Astrocyte (in vitro differentiated cells and primary cell): Measurements from ENCODE around the gene MSL2. TPM values are rescaled to one million over a fixed set of nuclear protein-coding genes. Genes with fewer than 3 reads are reported as not detected.

Experiments
- DNase-seq: peaks from one replicate; pipeline ENCODE4 v3.0.0-alpha.2; 2010; ENCODE audit warnings: low read depth
- FAIRE-seq: peaks from 2 replicates; lab custom pipeline; 2011; peaks lifted over from hg19 to GRCh38; lab: Jason Lieb, UNC
- H2AFZ ChIP-seq: 2 replicates; pipeline ENCODE4 v1.6.0; 2012; ENCODE audit warnings: low read depth, low read length, inconsistent platforms
- H3K27ac ChIP-seq: 2 replicates; pipeline ENCODE4 v1.5.1; 2011; ENCODE audit warnings: low read depth, low read length, inconsistent platforms
- H3K27me3 ChIP-seq: 2 replicates; pipeline ENCODE4 v1.6.0; 2011; ENCODE audit warnings: low read length, inconsistent platforms; ENCODE audit not compliant: insufficient read depth
- H3K36me3 ChIP-seq: 2 replicates; pipeline ENCODE4 v1.5.1; 2011; ENCODE audit warnings: low read length, inconsistent platforms; ENCODE audit not compliant: insufficient read depth
- H3K4me1 ChIP-seq: 2 replicates; pipeline ENCODE4 v1.5.1; 2011; ENCODE audit warnings: low read length, inconsistent platforms; ENCODE audit not compliant: insufficient read depth
- H3K4me2 ChIP-seq: 2 replicates; pipeline ENCODE4 v1.6.0; 2012; ENCODE audit warnings: low read length, inconsistent platforms
- H3K4me3 ChIP-seq: 2 replicates; pipeline ENCODE4 v1.5.1; 2011; ENCODE audit warnings: low read depth, mild to moderate bottlenecking, low read length, inconsistent platforms; ENCODE audit not compliant: insufficient read depth
- H3K79me2 ChIP-seq: 2 replicates; pipeline ENCODE4 v1.6.0; 2012; ENCODE audit warnings: mild to moderate bottlenecking, low read length, inconsistent platforms; ENCODE audit not compliant: insufficient read depth
- H3K9ac ChIP-seq: 2 replicates; pipeline ENCODE4 v1.6.0; 2012; ENCODE audit warnings: mild to moderate bottlenecking, low read length, inconsistent platforms
- H3K9me3 ChIP-seq: 2 replicates; pipeline ENCODE4 v1.5.1; 2012; ENCODE audit warnings: low read depth, mild to moderate bottlenecking, low read length, inconsistent platforms; ENCODE audit not compliant: insufficient read depth
- H4K20me1 ChIP-seq: 2 replicates; pipeline ENCODE4 v1.6.0; 2012; ENCODE audit warnings: low read length, inconsistent platforms; ENCODE audit not compliant: insufficient read depth
- H3K27ac Mint-ChIP-seq: one replicate; pipeline ENCODE4 v1.8.0; 2021; ENCODE audit warnings: mild to moderate bottlenecking, mixed read lengths; ENCODE audit not compliant: unreplicated experiment
- H3K27me3 Mint-ChIP-seq: one replicate; pipeline ENCODE4 v1.8.0; 2021; ENCODE audit warnings: low read depth, mixed read lengths; ENCODE audit not compliant: unreplicated experiment
- H3K36me3 Mint-ChIP-seq: one replicate; pipeline ENCODE4 v1.8.0; 2021; ENCODE audit warnings: low read depth, mixed read lengths; ENCODE audit not compliant: unreplicated experiment
- H3K4me1 Mint-ChIP-seq: one replicate; pipeline ENCODE4 v1.8.0; 2021; ENCODE audit warnings: low read depth, mixed read lengths; ENCODE audit not compliant: unreplicated experiment
- H3K4me3 Mint-ChIP-seq: one replicate; pipeline ENCODE4 v1.8.0; 2021; ENCODE audit warnings: mild to moderate bottlenecking, moderate library complexity, mixed read lengths; ENCODE audit not compliant: unreplicated experiment
- H3K9me3 Mint-ChIP-seq: one replicate; pipeline ENCODE4 v1.8.0; 2021; ENCODE audit warnings: mild to moderate bottlenecking, mixed read lengths; ENCODE audit not compliant: unreplicated experiment
- EZH2 ChIP-seq: IDR thresholded peaks from 2 replicates; pipeline ENCODE4 v1.6.1; 2012; ENCODE audit warnings: mild to moderate bottlenecking, low read length, inconsistent platforms; ENCODE audit not compliant: insufficient read depth
- total RNA-seq: library from RNA; stranded (reverse); gene quantifications from 2 replicates; pipeline ENCODE4 v1.2.1, GENCODE V29; 2021
- TF ChIP-seq, protein P1 (sequence below): IDR thresholded peaks from 2 replicates; pipeline ENCODE4 v1.5.1; 2011; ENCODE audit warnings: low read depth, mild to moderate bottlenecking, inconsistent platforms, low read length, moderate library complexity; ENCODE audit not compliant: insufficient read depth

The MSL2 gene
- total RNA-seq, 1 donor from 2014 or later = 20.1 TPM

GRCh38 chr3:136162322-136162721 lies 33.8 kb downstream of the MSL2 start:
- peaks cover 98% of the 10 kb centered on the region for H3K79me2 ChIP-seq
- Mint-ChIP-seq H3K4me3 (no peak overlapping the region), H3K27ac (no peak overlapping the region), H3K9me3 (no peaks in the 10 kb centered on the region), H3K36me3 (no peaks in the 10 kb centered on the region), H3K27me3 (no peaks in the 10 kb centered on the region), H3K4me1 (peaks cover 14% of the 10 kb centered on the region)
- TF ChIP-seq EZH2 = no peak
- TF ChIP-seq, protein P1, sequence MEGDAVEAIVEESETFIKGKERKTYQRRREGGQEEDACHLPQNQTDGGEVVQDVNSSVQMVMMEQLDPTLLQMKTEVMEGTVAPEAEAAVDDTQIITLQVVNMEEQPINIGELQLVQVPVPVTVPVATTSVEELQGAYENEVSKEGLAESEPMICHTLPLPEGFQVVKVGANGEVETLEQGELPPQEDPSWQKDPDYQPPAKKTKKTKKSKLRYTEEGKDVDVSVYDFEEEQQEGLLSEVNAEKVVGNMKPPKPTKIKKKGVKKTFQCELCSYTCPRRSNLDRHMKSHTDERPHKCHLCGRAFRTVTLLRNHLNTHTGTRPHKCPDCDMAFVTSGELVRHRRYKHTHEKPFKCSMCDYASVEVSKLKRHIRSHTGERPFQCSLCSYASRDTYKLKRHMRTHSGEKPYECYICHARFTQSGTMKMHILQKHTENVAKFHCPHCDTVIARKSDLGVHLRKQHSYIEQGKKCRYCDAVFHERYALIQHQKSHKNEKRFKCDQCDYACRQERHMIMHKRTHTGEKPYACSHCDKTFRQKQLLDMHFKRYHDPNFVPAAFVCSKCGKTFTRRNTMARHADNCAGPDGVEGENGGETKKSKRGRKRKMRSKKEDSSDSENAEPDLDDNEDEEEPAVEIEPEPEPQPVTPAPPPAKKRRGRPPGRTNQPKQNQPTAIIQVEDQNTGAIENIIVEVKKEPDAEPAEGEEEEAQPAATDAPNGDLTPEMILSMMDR = no peak
- no peaks in the 10 kb centered on the region for H3K9me3 ChIP-seq
- H3K27ac ChIP-seq = no peak overlapping the region
- no peak overlapping the region for H2AFZ ChIP-seq
- no peaks in the 10 kb centered on the region for H3K27me3 ChIP-seq
- no peaks in the 10 kb centered on the region for H3K4me1 ChIP-seq
- H3K4me3 ChIP-seq = no peak overlapping the region
- H3K36me3 ChIP-seq = no peaks in the 10 kb centered on the region
- no peak for DNase-seq
- no peak for FAIRE-seq
- no peak overlapping the region for H3K9ac ChIP-seq
- no peak overlapping the region for H3K4me2 ChIP-seq
- peaks cover 94% of the 10 kb centered on the region for H4K20me1 ChIP-seq

DNA sequence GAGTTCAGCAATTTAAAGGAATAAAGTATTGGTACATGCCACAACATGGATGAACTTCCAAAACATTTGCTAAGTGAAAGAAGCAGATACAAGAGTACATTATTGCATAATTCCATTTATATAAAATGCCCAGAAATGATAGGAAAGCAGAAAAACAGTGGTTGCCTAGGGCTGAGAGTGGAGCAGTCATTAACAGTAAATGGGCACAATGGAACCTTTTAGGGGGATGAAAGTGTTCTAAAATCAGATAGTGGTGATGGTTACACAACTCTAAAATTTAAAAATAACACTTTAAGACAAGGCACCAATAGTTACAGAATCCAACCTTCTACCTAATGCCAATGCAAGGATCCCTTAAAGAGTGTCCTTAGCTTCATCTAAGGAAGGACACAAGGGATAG lies 34.6 kb downstream of the MSL2 start:
- no peaks in the 10 kb centered on the region for H3K27me3 ChIP-seq
- Mint-ChIP-seq H3K4me1 (peaks cover 14% of the 10 kb centered on the region), H3K9me3 (no peaks in the 10 kb centered on the region), H3K27me3 (no peaks in the 10 kb centered on the region), H3K27ac (no peak overlapping the region), H3K4me3 (no peak overlapping the region), H3K36me3 (no peaks in the 10 kb centered on the region)
- no peaks in the 10 kb centered on the region for H3K36me3 ChIP-seq
- H3K4me2 ChIP-seq = no peak overlapping the region
- peaks cover 98% of the 10 kb centered on the region for H3K79me2 ChIP-seq
- H3K9me3 ChIP-seq = no peaks in the 10 kb centered on the region
- TF ChIP-seq, protein P1 = no peak
- no peak for TF ChIP-seq EZH2
- no peaks in the 10 kb centered on the region for H3K4me1 ChIP-seq
- H3K4me3 ChIP-seq = no peak overlapping the region
- no peak overlapping the region for H2AFZ ChIP-seq
- H4K20me1 ChIP-seq = peaks cover 93% of the 10 kb centered on the region
- no peak for FAIRE-seq
- H3K27ac ChIP-seq = no peak overlapping the region
- no peak for DNase-seq
- H3K9ac ChIP-seq = no peak overlapping the region

DNA sequence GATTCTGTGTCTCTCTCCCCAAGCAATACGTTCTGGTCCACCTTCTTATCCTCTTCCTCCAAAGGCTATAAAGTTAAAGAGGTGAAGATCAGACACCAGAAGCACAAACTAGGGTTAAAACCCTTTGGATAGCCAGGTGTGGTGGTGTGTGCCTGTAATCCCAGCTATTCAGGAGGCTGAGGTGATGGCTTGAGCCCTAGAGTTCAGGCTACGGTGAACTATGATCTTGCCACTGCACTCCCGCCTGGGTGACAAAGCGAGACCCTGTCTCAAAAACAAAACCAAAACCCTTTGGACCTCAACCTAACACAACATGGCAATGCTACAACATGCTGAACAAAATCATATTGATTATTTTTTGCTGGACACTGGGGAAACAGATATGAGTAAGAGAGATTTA lies 43.2 kb downstream of the MSL2 start:
- H3K79me2 ChIP-seq = peaks cover 100% of the 10 kb centered on the region
- Mint-ChIP-seq H3K4me1 (peaks cover 11% of the 10 kb centered on the region), H3K27me3 (no peaks in the 10 kb centered on the region), H3K27ac (no peak overlapping the region), H3K36me3 (no peaks in the 10 kb centered on the region), H3K9me3 (no peaks in the 10 kb centered on the region), H3K4me3 (no peak overlapping the region)
- no peak overlapping the region for H3K4me3 ChIP-seq
- H3K27ac ChIP-seq = no peak overlapping the region
- H3K4me2 ChIP-seq = no peak overlapping the region
- peaks cover 4% of the 10 kb centered on the region for H3K4me1 ChIP-seq
- FAIRE-seq (no peak), DNase-seq (no peak)
- H3K9me3 ChIP-seq = no peaks in the 10 kb centered on the region
- no peak overlapping the region for H2AFZ ChIP-seq
- no peaks in the 10 kb centered on the region for H3K27me3 ChIP-seq
- TF ChIP-seq, protein P1 = no peak
- TF ChIP-seq EZH2 = no peak
- peaks cover 94% of the 10 kb centered on the region for H4K20me1 ChIP-seq
- H3K9ac ChIP-seq = no peak overlapping the region
- peaks cover 16% of the 10 kb centered on the region for H3K36me3 ChIP-seq
